ENCODE measurements around the gene PLIN4.

PLIN4 gene

DNA sequence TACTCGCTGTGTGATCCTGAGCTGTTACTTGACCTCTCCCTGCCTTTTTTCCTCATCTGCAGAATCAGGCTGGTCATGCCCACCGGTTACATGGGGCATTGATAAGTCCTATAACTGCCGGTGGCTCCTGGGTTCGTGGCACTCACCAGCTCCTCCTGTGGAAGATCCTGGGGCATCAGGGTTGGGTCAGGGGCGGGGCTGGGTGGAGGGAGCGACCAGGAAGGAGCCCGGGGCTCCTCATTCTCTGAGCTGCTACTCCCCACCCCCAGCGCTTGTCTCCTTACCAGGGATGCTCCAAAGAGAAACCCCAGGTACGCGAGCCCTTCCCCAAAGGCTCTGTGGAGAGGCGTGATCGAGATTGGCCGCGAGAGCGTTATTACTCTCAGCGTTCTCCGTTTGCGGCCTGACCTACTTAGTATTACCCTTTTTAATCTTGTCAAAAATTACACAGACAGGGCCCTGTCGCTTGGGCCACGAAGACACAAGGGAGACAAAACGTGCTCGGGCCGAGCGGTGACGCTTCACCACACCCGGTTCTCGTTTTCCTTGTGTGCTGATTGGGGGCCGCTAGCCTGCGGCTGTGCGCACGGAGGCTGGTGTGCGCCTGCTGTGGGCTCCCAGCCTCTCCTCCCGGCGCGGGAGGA is 35.4 kb downstream of the PLIN4 start:
- DNase-seq, result no peak

DNA sequence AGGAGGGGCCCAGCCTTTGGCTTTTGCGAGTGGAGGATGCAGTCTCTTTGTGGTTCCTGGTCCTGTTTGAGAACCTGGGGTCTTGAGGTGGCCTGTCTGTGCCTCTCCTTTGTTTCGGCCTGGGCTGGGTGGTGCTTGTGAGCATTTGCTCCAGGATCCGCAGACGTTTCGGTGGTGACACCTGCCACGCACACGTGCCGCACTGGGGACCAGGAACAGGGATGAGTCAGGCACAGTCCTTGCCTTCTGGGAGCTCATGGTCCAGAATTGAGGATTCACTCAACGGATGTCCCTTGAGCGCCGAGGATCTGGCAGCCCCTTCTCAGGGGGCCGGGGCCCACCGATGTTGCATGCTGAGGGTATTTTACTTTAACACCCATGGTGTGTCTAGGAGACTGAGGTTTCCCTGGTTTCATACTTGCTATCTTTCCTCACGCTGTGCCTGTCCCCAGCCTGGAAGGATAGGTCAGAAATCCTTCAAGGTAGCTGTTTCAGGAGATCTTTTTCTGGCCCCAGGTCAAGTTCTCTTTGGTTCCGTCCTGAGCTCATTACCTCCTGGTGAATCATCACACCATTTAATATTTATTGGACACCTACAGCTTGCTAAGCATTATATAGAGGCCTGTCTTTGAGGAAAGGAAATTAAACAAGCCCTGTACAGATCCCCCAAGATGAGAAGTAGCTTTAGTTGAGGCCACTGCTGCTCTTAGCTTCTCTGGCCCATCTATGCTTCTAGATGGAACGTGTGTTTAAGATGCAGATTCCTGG is 41.1 kb downstream of the PLIN4 start:
- DNase-seq, result no peak

DNA sequence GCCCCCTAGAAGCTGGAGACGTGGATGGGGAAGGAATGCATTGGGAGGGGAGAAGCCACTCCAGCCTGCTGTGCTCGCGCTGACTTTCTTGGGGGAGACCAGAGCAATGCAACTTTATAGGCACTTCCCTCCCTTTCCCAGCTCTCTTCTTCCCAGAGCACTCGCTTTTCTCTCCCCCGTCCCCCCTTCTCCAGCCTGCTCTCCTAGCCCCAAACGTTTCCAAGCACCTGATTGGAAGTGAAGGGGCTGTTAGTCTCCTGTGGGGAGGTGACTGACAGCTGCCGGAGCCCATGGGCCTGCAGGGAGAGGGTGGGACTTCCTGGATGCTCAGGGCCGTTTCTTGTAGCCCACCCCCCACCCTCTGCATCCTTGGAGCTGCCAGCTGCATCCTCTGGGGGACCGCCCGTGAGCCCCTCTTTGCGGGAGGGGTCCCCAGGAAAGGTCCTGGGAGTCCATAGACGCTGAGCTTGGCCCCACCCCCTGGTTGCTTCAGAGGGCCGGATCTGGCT is 43.7 kb downstream of the PLIN4 start:
- DNase-seq, result peak; percentile 75 to 81

DNA sequence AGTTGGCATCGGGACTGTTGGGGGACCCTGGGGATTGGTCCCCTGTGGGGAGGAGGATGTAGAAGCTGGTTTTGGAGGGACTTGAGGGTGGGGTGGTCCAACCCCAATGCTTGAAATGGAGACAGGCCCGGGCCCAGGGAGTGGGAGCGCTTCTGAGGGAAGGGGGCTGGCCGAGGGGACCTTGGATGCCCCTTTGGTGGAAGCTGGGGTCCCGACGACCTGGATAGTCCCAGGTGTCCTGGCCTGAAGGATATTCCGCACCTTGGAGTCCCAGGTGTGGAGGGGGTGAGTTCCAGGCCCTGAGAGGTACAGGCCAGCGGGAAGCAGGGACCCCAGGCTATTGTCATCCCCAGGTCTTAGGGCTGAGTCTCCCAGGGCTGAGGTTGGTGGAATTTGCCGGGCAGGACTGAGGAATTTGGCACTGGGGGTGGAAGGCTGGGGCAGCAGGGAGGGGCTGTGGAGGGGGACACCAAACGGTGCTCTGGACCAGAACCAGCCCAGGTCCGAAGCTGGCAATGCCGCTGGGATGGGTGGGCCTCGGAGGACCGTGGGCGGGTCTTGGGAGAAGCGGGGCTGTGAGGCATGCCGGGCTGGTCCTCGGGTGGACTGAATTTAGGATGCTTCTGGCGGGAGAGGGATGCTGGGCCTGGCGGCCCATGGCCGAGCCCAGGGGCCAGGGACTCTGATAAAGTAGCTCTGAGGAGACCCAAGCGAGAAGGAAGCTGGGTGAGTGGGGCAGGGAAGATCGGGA is 44.3 kb downstream of the PLIN4 start:
- DNase-seq, result no peak

DNA sequence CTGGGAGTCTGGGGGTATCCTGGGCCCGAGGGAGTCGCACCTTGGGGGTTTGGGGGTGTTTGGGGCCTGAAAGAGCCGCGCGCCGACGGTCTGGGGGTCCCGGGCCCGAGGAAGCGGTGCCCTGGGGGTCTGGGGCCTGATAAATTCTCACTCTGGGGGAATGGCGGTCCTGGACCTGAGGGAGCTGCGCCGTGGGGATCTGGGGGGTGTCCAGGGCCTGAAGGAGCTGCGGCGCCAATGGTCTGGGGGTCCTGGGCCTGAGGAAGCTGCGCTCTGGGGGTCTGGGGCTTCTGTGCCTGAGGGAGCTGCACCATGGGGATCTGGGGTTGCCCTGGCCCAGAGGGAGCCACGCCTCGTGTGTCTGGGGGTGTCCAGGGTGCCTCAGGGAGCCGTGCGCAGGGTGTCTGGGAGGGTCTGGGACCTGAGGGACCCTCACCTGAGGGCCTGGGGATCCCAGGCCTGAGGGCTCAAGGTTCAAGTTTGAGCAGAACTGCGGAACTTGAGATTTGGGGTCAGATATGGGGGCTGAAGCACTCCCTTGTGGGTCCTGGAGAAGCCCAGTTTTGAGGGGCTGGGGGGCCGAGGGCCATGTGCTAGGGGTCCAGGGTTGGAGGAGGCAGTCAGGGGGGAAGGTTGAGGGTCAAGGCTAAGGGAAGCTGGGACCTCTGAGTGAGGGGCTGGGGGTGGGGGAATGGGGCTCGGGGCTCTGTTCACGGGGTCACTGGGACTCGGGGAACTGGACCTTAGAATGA is 45.1 kb downstream of the PLIN4 start:
- DNase-seq, result no peak

DNA sequence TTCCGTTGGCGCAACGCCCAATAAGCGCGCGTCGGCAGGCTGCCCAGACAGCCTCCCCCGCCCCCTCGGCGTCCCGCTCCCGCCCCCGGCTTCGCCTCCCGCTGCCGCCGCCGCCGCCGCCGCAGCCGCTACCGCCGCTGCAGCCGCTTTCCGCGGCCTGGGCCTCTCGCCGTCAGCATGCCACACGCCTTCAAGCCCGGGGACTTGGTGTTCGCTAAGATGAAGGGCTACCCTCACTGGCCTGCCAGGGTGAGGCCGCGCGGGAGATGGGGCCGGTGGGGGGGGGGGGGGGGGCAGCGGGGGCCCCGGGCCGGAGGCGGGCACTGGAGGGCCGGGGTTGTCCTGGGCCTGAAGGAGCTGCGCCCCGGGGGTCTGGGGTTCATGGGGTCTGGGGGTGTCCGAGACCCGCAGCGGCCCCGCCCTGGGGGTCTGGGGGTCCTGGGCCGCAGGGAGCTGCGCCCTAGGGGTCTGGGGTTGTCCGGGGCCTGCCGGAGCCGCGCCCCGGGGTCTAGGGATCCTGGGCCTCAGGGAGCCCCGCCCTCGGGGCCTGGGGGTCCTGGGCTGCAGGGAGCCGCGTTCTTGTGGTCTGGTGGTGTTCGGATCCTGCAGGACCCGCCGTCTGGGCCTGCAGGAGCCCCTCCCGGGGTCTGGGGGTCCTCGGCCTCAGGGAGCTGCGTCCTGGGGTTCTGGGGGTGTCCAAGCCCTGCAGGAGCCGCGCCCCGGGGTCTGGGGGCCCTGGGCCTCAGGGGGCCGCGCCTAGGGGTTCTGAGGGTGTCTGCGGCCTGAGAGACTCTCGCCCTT is 45.9 kb downstream of the PLIN4 start, which contains the start of gene HDGFL2:
HDGFL2 (plus strand) TSS at position 124 of the 801 bp plus-strand sequence; CDS start at position 178, 54 bp downstream.
- no peak for DNase-seq

DNA sequence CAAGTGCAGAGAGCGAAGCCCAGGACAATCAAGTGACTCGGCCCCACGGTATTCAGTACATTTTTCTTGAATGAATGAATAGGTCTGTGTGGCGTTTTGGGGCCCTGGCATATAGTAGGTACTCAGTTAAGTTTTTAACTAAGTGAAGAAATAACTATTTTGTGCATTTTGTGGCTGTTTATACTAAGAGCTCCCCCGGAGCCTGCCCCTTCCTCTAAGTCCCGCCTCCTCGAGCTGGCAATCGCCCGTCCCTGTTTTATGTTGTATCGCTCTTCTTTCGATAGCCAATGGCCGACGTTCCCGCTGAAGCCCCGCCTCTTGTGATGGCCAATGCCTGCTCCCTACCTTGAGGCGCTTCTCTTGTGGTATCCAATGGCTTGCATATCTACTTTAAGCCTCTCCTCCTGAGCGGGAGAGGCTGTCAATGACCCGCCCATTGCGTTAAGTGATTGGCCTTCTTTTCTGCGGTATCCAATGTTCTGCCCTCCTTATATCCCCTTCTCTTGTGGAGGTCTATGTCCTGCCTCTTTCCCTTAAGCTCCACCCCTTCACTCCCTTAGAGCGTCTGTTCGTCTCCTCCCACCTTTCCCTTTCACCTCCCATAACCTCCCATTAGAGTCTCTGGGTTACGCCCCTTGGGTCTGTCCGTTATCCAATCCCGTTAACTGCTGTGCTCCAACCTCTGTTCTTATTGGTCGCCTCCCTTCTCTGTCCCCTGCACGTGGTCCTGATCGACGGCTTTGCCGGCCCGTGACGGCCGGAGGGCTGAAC is 46.7 kb downstream of the PLIN4 start:
- peak; percentile 100 for DNase-seq

DNA sequence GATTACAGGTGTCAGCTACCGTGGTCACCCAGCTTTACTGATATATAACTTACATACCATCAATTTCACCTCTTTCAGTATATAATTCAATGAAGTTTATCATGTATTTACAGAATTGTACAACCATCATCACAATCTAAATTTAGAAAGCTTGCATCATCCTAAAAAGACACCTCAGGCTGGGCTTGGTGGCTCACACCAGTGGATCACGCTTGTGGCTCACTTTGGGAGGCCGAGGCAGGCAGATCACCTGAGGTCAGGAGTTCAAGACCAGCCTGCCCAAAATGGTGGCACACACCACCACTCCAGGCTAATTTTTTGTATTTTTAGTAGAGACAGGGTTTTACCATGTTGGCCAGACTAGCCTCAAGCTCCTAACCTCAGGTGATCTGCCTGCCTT is 50.5 kb downstream of the PLIN4 start:
- DNase-seq, result no peak

DNA sequence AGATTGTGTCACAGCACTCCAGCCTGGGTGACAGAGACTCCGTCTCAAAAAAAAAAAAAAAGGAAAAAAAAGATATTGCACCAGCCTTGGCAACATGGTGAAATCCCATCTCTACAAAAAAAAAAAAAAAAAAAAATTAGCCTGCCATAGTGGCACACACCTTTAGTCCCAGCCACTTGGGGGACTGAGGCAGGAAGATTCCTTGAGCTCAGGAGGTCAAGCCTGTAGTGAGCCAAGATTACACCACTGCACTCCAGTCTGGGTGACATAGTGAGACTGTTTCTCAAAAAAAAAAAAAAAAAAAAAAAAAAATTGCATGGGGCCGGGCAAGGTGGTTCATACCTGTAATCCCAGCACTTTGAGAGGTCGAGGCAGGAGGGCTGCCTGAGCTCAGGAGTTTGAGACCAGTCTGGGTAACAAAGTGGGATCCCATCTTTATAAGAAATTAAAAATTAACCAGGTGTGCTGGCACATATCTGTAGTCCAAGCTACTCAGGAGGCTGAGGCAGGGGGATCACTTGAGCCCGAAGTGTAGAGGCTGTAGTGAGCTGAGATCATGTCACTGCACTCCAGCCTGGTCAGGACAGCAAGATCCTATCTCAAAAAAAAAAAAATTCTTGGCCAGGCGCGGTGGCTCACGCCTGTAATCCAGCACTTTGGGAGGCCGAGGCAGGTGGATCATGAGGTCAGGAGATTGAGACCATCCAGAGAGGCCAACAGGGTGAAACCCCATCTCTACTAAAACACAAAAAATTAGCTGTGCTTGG is 53.3 kb downstream of the PLIN4 start:
- DNase-seq, result no peak

DNA sequence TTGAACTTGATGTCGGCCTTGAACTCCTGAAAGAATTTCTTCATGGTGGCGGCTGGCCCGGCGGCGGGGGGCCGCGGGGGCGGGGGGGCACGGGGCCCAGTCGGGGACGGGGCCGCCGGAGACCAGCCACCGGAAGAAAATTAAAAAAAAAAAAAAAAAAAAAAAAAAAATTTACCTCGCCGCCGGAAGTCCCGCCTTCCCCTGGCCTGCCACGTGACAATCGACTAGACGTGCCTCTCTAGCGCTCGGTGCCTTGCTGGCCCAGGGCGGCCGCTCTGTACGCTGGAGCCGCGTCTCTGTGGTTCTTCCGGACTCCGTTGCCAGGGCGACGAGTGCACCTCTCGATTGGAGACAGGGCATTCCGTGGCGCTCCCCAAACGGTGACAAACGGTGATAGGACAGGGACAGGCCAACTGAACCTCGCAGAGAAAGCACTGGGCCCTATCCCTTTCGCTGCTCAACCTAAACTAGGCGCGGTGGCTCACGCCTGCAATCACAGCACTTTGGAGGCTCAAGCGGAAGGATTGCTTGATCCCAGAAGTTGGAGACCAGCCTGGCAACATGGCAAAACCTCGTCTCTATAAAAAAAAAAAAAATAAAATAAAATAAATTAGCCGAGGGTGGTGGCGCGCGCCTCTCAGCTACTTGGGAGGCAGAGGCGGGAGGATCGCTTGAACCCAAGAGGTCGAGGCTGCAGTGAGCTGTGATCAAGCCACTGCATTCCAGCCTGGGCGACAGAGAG is 60.5 kb downstream of the PLIN4 start, which contains the start of gene UBXN6:
UBXN6 (minus strand) TSS at position 141 of the 742 bp plus-strand sequence; CDS start at position 44, 97 bp downstream.
- DNase-seq, result peak; percentile 96 to 98

DNA sequence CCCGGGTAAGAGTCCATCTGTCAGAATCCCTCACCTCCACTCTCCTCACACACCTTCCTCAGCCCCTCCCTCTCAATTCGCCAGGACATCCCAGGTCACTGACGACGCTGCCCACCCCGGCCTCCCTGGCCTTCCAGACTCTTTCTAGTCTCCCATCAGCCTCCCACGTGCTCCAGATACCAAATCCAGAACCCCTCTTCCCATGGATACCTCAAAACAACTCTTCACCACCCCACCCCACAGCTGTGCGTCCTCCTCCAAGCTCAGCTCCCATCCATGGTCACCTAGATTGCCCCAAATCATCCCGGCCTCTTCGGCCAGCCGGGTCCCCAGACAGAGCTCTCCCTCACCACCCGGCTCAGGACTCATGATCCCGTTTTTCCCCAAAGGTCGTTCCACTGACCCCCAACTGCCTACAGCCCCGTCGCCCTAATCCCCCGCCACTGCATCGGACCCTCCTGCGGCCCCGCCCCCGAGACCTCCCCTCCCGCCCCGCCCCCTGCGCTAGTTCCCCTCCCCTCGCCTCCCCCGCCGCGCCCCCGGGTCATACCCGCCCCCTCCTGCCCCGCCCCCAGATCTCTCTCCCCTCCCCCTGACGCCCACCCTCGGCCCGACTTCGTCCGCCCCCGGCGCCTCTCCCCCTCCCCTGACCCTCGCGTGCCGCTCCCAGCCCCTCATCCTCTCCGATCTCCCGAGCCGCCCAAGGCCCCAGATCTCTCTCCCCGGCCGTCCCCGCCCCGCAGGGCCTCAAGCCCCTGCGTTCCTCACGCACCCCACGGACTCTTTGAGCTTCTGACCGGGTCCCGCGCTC is 61.2 kb downstream of the PLIN4 start:
- peak; percentile 38 to 40 for DNase-seq

DNA sequence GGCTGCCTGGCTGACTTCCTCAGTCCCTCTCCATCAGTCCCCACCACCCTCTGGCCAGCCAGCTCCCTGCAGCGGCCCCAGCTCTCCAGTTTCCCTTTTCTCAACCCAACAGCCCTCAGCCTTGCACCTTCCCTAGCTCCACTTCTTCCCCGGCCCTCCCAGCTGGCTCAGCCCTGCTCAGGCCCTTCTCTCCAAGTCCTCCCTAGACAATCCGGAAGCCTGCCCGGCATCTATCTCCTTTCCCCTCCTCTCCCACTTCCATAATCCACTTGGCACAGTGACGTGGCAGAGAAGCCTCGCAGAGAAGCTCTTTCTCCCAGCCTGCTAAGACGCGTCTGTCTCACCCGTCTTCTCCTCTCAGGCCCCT is 61.8 kb downstream of the PLIN4 start:
- DNase-seq, result peak in 1 of 2 experiments; percentile 22

DNA sequence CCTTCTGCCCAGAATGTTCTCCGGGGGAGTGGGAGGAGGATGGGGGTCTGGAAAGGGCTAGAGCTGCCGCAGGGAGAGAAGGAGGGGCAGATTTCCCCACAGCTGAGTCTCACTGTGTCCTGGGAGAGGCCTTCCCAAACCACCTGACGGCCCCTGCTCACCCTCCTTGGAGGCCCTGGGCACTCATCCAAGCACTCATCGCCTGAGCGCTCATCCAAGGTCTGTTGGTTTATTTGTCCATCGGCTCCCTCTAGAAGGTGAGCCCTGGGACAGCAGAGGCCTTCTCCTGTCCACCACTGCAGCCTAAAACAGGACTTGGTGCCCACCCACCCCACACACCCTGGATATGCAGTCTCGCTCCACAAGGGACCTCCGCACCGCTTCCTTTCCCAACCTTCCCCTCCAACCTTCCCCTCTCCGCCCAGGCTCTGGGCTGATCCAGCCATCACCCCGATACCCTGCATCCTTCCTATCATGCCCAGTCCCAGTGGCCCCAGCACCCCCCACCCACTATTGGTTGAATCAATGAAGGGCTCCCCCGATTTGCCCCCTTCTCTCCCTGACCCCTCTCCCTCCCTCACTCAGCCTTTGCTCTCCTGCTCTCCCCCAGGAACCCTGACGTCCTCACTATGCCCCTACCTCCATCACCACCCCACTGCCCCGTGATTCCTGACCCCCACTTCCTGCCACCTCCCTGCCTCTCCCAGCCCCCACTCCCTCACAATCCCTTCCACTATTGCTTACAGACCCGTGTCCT is 62.4 kb downstream of the PLIN4 start:
- DNase-seq, result peak; percentile 26 to 39

DNA sequence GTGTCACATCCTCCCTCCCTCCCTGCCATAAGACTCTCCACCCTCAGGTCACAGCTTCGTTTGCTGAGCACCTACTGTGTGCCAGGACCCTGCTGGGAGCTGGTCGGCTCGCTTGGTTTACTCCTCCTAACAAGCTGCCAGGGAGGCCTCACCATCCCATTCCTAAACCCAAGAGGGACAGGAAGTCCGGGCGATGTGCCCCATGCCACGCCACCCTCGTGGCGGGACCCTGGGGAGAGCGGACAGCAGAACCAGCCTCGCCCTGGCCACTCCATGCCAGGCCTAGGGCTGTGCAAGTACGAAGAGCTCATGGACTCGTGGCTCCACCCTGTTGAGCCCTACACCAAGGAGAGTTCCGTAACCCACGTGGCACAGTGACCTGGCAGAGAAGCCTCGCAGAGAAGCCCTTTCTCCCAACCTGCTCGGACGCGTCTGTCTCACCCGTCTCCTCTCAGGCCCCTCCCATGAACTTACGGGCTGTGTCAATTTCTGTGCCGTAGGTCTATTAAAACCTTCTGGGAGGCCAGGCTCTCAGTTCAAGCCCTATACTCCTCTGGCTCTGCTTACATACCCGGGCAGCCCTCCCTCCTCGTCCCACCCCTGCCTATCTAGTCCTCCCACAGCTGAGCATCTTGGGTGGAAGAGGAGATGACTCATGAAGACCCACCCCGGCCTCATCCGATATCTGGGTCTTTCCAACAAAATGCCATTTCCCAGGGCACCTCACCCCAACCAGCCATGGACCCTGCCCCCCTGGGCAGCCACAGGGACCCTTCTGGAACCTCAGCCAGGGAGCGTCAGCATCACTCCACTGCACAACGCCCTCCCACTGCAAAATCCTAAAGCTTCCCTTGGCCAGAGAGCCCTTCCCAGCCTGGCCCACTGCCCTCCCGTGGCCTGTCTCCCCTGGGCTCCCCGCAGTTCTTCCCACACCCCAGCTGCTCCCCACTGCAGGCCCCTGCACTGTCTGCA is 63.3 kb downstream of the PLIN4 start:
- no peak for DNase-seq

DNA sequence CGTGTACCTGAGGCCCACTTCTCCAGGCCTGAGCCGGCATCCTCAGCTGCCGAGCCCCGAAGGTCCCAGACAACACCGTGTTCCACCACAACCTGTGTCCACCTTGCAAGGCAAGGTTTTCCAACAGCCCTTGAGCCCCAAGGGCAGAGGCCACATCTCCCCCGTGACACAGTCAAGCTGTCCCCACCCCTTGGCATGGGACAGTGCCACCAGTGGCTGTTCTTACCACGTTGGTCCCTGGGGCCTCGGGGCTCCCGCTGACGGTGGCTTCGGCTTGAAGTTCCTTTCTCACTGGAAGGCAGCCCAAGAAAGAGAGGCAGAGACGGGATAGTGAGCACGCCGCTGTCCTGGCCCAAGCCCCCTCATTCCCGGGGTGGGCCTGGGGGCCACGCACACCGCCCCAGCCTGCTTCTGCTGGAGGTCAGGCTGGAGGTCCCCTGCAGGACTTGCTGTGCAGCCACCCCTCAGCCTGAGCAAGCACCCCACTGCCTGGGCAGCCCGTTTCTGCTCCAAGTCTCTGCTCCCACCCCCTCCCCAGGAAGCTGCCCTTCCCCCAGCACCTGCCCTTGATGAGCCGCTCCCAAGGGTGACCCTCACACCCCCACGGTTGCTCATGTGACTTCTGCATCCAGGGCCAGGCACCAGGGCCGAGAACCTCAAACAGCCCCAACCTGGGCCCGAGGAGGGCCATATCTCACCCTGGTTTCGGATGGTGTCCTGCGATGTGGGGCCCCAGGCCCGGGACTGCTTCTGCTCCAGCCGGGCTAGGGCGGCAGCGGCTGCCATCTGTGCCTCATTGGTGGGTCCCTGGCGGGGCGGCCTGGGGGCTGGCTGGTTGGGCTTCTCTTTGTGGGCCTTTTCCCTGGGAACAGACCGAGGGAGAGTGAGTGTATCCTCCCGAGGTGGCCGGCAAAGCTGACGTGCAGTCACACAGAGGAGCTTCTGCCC is 64.8 kb downstream of the PLIN4 start:
- DNase-seq, result no peak
